Activated CD4-positive, alpha-beta T cell treated with anti-CD3 and anti-CD28 coated beads, Interleukin-2, Interleukin-6, amounts not matched to agents 100 ng/mL and 50 ng/mL, durations not matched to agents 16 hours and 8 hours (primary cell): Measurements from ENCODE around the gene EEPD1.

Experiments
- DNase-seq: peaks from one replicate; pipeline ENCODE4 v3.0.0-alpha.2; 2020

The EEPD1 gene

DNA sequence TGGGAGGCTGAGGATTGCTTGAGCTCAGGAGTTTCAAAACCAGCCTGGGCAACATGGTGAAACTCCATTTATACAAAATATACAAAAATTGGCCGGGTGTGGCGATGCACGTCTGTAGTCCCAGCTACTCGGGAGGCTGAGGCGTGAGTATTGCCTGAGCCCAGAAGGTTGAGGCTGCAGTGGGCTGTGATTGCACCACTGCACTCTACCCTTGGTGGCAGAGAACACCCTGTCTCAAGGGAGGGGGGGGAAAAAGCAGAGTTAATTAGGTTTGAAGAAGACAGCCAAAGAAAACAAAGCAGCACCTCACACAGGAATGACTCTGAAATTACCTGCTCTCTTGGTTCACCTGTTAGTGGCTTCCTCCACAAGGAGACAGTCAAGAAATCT is 110.0 kb downstream of the EEPD1 start:
- DNase-seq, result no peak

DNA sequence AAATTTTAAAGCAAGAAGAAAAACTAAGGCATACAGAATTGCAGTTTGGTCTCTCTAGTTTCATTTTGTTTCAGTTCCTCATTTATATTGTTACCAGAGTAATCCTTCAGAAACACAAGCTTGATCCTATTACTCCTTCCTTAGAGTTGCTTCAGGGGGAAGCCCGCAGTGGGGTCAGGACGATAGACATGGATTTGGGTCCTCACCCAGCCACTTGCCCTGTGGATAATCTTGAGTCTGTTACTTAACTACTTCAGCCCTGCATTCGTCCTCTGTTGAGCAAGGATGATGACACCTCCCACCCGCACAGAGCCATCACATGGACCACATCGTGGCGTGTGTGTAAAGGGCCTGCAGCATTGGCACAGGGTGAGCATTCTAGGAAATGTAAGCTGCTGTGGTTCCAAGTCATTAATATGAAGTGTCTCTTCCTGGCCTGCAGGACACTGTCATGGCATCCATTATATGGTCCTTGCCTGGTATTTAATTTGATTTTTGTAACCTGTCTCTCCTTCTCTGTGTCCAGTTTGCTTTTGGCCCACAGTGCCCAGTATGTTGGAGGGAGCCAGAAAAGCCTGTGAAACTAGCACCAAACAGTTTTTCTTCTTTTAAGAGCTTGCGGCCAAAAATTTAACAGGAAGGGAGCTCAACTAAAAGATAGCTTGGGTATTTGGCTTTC is 111.2 kb downstream of the EEPD1 start:
- DNase-seq, result no peak

DNA sequence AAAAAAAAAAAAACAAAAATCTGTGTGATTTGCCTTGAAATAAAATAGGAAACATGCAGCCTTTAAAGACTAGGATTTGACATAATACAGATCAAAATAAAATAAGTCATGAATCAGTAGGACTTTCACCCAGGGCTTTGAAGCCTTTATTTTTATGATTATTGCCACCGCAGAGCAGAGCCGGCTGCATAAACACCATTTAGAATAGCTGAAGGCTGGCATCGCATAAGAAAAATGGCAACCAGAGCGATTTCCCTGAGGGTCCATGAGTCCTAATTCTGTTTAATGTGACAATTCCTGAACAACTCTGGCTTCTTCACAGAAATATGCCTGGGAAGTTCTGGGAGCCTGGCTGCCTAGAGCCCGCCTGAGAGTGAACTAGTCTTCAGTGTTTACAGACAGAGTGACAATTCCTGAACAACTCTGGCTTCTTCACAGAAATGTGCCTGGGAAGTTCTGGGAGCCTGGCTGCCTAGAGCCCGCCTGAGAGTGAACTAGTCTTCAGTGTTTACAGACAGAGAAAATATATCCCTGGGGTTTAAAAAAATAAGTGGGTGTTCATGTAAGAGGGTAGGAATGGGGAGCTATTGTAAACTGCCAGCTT is 112.0 kb downstream of the EEPD1 start:
- no peak for DNase-seq

DNA sequence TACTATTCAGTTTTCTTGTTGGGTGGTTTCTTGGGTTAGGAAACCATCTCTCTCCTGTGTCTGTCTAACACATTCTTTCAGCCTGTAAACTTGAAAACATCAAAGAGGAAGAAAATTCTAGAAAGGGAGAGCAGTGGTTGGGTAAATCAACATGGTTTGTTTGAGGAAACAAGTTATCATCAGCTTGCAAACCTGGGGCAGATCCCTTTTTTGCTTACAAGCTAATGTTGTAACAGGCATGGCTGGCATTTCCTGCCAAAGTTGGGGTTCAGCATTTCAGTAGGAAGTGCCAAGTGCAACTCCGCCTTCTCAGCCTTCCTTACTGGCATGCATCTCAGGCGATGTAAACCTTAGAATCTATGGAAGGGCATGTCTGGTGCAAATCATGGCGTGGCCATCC is 112.6 kb downstream of the EEPD1 start:
- DNase-seq, result no peak

DNA sequence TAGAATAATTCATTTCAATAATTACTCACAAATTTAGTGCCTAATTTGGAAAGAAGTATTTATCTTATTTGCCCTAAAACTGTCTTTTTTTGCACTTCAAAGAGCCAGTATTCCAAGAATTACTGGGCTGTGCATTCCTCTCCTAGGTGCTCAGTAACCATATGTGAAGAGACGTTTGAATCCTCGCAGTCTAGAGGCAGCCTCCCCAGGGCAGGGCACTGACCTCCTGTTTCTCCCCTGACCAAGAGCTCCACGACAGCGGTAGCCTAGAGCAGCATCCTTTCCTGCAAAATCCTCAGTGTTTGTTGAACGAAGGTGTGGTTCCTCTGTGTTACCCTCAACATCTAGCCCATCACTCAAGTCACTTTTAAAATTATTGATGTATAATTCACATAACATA is 113.1 kb downstream of the EEPD1 start:
- DNase-seq, result no peak

DNA sequence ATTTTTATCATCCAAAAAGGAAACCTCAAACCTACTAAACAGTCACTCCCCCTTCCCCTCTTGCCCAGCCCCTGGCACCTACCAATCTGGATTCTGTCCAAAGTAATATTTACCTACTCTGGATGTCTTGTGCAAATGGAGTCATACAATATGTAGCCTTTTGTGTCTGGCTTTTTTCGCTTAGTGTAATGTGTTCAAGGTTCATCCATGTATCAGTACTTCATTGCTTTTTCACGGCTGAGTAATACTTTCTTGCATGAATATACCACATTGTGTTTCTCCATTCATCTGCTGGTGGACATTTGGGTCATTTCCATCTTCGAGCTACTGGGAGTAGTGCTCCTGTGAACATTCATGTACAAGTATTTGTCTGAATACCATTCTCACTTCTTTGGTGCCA is 113.6 kb downstream of the EEPD1 start:
- no peak for DNase-seq

DNA sequence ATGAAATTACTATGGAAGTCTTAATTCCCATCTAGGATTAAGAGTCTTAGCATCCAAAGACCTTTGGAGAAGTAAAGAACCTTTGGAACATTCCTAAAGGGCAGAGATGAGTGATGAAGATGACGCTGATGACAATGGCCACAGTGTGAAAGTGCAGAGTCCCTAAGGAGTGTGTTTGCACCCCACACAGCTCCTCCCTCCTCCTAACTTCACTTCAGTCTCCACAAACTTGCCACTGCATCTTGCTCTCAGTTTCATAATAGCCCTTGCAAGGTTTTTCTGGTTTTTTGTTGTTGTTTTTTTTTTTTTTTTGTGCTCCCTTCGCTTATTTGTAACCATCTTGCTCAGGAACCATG is 119.1 kb downstream of the EEPD1 start:
- no peak for DNase-seq

DNA sequence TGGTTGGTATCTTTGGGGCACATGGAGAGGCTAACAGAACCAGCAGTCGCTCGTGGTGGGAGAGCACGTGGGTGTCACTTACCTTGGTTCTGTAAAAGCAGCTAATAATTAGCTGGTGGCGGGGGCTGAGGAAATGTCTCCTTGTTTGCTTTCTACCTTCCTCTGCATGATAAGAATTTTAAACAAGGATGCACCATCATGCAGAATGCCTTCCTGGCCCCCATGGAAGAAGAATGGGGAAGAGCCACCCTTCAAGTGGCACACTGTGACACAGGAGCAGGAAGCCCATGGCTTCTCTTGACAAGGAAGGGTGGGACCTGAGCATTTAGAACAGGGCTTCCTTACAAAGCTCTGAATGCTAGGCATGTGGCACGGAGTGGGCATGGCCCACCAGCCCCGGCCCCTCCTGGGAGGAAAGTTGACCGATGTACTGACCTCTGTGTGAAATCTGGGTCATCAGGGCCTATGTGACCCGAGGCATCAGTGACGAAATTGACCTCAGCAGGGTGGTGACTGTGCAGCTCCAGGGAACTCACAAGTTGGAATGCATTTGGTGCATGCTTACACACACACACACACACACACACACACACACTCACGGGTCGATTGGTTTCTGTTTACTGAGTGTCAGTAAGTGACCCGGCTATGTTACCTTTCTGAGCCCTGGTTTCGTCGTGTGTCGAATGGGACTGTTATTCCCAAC is 119.7 kb downstream of the EEPD1 start:
- DNase-seq, result no peak

DNA sequence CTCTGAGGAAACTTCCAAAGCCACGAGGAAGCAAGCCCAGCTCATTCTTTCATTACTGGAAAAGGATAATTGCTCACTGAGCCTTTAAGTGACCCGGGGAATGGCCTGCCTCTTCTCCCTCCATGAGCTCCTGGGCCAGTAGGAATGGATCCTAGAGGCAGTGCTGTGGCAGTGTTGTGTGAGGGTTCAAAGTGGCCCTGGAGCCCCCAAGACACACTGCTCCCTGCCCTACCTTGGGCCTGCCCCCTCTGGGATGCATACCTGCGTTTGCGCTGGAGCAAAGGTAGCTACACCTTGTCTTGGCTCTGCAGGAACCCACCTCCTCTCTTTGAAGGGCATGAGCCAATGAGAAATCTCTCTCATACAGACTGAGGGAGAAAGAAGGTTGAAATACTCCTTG is 120.8 kb downstream of the EEPD1 start:
- no peak for DNase-seq

DNA sequence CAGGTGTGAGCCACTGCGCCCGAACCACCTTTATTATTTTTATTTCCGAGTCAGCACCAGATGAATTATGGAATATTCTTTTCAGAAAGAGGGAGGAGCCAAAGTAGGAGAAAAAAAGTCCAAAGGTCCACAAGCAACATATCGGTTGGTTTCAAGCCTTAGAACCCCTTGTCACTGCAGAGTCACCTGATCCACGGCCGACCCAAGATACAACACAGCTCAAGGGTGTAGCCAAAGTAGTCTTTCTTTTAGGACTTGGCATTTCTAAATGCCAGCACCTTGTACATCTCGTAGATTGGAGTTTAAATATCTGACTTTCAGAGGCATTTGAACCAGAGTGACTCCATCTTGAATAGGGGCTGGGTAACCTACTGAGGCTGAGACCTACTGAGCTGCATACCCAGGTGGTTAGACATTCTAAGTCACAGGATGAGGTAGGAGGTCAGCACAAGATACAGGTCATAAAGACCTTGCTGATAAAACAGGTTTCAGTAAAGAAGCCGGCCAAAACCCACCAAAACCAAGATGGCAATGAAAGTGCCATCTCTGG is 122.8 kb downstream of the EEPD1 start:
- DNase-seq, result no peak

DNA sequence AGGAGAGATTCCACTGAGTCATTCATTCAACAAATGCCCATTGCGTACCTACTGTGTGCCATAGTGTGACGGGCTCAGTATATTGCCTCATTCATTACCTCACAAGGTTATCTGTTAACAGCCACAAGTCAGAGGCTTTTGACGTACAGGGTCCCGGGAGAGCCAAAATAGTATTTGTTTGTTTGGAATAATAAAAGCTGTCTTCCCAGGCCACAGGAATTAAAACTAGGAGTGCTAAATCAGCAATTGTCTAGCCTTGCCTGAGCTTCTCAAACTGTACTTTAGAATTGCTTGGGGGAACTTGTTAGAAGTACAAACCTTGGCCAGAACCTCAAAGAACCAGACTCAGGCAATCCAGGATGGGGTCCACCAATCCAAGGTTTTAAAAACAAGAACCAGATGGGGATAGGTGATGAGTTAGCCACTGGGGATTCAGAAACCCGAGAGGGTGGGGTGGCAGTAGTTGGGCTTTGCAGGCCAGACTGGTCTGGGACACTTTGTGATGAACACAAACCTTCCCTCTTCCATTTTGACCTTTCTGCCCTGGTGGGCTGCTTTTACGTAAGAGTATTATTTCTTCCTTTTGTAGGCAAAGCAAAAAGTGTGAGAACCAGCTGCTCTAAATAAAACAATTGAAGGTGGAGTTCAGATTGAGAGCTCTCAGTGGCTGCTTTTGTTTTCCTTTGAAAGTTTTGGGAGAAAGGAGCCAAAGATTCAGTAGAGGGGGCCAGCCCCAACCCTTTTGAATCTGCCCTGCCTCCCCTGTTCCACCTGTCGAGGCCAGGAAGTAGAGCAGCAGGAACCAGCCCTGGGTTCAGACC is 123.6 kb downstream of the EEPD1 start:
- DNase-seq, result no peak

DNA sequence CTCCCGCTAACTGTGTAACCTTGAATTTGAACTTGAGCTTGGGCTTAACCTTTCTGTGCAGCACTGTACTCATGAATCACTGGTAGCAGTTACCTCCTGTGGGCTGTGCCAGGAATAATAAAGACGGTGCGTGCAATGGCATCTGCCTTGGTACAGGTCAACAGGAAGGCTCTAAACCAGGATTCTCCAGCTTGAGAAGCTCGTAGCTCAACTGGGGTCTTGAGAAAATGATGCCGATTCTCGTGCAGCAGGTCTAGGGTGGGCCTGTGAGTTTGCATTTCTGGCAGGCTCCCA is 124.1 kb downstream of the EEPD1 start:
- no peak for DNase-seq

DNA sequence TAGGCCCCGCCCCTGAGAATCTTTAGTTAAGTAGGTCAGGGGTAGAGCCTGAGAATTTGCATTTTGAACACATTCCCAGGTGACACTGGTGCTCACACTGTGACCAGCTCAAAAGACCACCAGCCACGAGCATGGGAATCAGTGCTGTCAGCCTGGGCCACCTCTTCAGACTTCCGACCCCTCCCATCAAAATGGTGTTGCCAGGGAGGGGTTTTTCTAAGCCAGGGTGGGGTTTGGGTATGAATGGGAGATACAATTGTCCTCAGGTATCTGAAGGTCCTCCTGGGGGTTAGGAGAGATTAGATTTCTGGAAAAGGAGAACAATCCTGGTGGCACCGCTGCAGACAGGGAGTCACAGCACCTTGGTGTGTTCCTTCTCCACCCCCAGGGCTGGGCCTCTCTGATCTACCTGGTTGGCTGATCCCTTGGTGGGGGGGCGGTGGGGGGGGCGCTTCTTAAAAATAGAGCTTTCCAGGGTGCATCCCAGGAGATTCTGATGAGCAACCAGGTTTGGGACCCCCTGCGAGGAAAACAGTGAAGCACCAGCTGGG is 125.1 kb downstream of the EEPD1 start:
- no peak for DNase-seq

DNA sequence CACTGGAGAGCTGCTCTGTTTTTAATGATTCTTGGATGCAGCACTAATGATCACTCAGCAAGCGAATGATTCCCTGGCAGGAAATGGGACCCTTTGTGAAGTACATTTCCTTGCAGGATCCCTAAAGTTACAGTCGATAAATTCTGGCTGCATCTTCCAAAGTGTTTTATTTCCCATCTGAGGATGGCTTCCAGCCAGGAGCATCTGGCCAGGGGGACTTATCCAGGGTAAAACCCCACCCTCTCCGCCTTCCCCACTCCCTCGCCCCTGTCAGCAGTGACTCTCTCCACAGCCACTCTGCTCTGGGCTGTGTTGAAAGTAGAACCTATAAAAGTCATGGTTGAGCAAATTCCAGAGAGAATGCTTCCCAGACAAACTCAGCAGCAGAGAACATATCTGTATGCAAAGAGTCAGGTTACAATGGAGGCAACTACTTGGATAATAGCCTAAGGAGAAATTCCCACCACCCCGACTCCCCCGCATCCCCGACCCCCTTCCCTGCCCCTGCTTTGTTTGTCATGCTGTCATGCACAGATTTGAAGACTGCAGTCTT is 125.6 kb downstream of the EEPD1 start:
- no peak for DNase-seq

DNA sequence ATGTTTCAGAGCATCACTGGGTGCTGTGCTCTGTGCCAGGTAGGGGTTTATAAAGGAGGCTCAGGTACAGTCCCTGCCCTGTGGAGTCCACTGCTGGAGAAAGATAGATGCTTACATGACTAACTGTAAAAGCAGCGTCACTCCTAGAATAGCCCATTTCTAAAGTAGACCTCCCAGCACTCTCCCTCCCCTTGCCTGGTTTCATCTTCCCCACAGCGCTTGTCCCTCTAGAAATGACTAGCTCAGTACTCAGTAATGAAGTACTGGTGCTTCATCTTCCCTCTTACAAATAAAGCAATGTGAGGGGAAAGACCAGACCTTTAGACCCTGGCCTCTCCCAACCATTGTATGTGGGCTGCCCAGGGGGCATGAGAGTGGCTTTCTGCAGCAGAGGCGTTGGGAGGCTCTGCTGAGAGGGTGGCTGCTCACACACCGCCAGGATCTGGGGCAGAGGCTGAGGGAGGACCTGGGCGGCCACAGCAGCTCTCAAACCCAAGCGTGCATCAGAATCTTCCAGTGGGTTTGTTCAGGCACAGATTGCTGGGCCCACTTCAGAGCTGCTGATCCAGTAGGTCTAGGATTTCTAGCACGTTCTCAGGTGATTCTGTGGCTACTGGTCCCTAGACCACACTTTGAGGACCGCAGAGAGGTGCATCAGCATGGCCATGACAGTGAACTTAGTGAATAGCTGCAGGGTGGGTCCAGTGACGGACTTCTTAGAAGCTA is 126.3 kb downstream of the EEPD1 start:
- DNase-seq, result peak; percentile 43

DNA sequence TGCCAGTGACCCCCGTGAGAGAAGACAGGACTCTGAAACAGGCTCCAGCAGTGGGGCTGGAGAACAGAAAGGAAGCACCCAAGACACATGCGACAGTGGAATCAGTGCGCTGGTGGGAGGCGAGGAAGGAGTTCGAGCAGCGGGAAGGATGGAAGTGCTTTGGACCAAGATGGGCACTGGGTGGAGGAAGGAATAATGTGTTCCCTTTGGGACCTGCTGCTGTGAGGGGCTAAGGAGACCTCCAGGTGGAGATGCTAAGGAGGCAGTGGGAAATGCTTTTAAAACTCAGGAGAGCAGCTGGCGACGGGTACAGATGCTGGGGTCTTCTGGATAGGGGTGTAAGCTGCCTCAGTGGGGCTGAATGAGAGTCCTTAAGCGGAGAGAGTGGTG is 126.9 kb downstream of the EEPD1 start:
- no peak for DNase-seq

DNA sequence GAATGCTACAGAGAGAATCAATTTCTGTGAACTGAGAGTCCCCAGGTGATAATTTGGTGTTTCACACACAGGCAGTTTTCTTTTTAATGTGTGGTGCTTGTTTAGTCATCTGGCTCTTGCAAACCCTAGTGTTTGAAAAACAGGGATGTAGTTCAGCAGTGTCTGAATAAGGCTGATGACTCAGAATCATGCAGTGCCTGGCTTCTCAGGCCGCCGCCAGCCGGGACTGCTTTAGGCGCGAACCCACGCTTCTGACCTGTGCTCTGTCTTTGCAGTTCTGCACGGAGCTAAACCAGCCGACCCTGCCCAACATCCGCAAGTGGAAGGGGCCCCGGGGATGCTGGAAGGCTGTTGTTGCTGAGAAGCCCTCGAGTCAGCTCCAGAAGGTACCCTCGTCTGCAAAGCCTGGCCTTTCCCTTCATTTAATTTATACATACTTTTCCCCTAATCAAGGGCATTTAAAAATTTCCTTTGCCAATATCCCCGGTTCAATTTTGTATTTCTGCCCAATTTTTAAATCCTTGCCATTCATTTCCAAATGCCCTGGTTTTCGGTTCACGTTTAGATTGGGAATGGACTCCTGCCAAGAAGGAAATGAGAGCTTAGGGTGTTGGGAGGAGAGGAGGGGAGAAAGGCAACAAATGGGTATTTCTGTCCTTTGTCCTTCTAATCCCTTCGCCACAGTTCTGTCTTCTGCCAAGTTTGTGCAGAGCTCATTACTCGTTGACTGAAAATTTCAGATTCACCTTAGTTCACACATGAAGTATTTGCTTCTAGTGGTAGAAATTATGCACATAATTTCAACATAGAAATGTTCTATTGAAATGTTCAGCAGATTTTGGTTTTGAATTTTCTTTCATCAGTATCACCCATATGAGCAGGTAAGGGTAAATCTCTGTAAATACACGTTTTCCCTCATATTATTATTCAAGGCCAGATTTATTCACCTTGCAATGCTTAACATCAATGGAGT is 128.1 kb downstream of the EEPD1 start:
- peak; percentile 80 for DNase-seq

DNA sequence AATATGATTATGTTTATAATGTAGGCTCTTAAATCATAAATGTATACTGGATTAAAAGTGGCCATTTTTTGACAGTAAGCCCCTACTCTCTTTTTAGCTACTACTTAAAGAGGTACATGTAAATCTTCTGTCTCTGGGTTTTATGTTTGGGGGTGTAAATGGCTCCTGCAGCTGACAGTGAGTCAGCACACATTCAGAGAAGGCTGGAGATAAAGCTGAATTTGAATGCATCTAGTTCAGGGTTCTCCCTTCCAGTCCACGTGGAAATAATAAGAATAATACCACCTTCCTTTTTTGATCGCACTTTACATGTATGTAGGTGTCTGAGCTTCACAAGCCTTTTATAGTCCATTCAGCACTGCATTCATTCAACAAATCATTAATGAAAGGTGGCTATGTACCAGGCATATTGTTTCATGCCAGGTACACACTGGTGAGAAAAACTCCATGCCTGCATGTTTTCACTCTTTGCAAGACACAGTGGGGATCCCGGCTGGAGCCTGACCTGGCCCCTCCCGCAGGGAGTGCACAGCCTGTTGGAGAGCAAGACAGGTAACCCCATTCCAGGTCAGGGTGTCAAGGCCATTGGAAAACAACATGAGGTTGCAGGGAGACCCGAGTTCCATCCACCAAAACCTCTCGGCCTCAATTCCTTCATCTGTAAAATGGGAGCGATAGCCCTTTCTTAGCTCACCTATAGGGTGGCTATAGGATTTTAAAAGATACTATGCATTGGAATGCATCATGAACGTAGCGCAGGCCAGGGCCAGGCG is 129.1 kb downstream of the EEPD1 start:
- no peak for DNase-seq

DNA sequence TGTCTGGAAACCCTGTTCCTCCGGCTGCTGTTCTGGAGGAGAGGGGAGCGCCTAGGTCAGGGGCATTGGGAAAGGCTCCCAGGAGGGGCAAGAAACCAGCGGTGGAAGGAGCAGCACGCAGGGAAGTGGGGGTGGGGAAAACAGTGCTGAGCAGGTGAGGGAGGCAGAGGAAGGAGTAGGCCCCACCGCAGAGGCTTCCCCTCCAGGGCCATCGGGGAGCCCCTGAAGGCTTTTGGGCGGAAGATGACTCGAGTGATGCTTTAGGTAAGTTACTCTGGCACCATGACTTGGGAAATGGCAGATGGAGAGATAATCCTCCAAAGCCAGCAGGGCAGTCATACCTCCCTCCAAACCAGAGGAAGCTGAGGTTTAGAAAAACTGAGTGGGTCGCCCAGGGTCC is 130.1 kb downstream of the EEPD1 start:
- no peak for DNase-seq

DNA sequence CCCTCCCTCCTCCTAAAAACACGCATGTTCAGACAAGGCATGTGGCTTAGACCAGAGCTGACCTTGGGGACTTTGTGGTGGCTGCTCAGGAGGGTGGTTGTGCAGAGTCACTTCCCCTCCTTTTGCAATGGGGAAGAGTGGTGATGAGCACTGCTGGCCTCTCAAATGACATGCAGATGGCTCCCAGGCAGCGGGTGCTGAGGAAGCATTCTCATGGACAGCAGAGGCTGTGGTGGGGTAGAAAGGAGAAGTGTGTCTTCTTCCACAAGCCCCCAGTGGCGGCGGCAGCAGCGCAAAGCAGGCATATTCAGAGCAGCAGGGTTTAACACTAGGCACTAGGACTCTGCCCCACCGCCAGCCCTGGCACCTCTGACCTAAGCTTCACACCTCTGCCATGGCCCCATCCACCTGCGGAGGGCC is 130.7 kb downstream of the EEPD1 start:
- peak; percentile 52 for DNase-seq
